ENCODE measurements around the gene APOL3.
"Not testable (repeated sequence)": the region's sequence is repeated elsewhere in the genome, so short reads cannot be mapped to it uniquely, and the experiment has no call there.

The APOL3 gene

GRCh38 chr22:36129071-36129470 lies 31.5 kb downstream of the APOL3 start:
- no peaks in the 10 kb centered on the region for H3K4me1 ChIP-seq
- no peak for DNase-seq (ENCODE audit: low spot score in 2 of 2)
- H3K27me3 ChIP-seq (ENCODE audit: low read depth): peaks cover 36% of the 10 kb centered on the region
- H3K4me3 ChIP-seq: no peak overlapping the region
- in situ Hi-C loops (cut with MboI; ENCODE audit: low sequenced_read_pairs): loop anchor here (10.0 kb wide), 1 partner anchor 694 kb away; no protein-coding TSS in a partner anchor
- no peaks in the 10 kb centered on the region for H3K36me3 ChIP-seq (replicated peaks)
- H3K9me3 ChIP-seq: no peaks in the 10 kb centered on the region

GRCh38 chr22:36125994-36126531 lies 34.5 kb downstream of the APOL3 start:
- peaks cover 20% of the 10 kb centered on the region for H3K27me3 ChIP-seq (ENCODE audit: low read depth)
- in situ Hi-C loops (cut with MboI; ENCODE audit: low sequenced_read_pairs): loop anchor here (10.0 kb wide), 1 partner anchor 691 kb away; no protein-coding TSS in a partner anchor
- H3K4me1 ChIP-seq: peaks cover 7% of the 10 kb centered on the region
- H3K9me3 ChIP-seq: no peaks in the 10 kb centered on the region
- DNase-seq (ENCODE audit: low spot score in 2 of 2): no peak
- no peak overlapping the region for H3K4me3 ChIP-seq
- no peaks in the 10 kb centered on the region for H3K36me3 ChIP-seq (replicated peaks)

- Histone ChIP-seq H3K9me3 (no peaks in the 10 kb centered on the region), H3K36me3 (replicated peaks) (no peaks in the 10 kb centered on the region), H3K27me3 (ENCODE audit: low read depth) (peaks cover 14% of the 10 kb centered on the region), H3K4me1 (peaks cover 11% of the 10 kb centered on the region), H3K4me3 (no peak overlapping the region)
- in situ Hi-C loops (cut with MboI; ENCODE audit: low sequenced_read_pairs): loop anchor here (10.0 kb wide), 1 partner anchor 691 kb away; no protein-coding TSS in a partner anchor
- no peak for DNase-seq (ENCODE audit: low spot score in 2 of 2)
These were observed 35.1 kb downstream of the APOL3 start for GRCh38 chr22:36125434-36125833.

GRCh38 chr22:36124666-36125065 lies 35.9 kb downstream of the APOL3 start:
- Histone ChIP-seq H3K4me3 (no peak overlapping the region), H3K4me1 (peaks cover 11% of the 10 kb centered on the region), H3K9me3 (no peaks in the 10 kb centered on the region), H3K36me3 (replicated peaks) (no peaks in the 10 kb centered on the region), H3K27me3 (ENCODE audit: low read depth) (peaks cover 7% of the 10 kb centered on the region)
- DNase-seq (ENCODE audit: low spot score in 2 of 2): no peak
- in situ Hi-C loops (cut with MboI; ENCODE audit: low sequenced_read_pairs): loop anchor here (5.0 to 10.0 kb wide), 3 partner anchors 502 to 772 kb away; no protein-coding TSS in a partner anchor

- Histone ChIP-seq H3K4me3 (no peak overlapping the region), H3K27me3 (ENCODE audit: low read depth) (peaks cover 3% of the 10 kb centered on the region; the same call in 1 of the 2 replicates), H3K36me3 (replicated peaks) (no peaks in the 10 kb centered on the region), H3K9me3 (no peaks in the 10 kb centered on the region), H3K4me1 (peaks cover 11% of the 10 kb centered on the region)
- DNase-seq (ENCODE audit: low spot score in 2 of 2): peak; percentile 95 to 96
- in situ Hi-C loops (cut with MboI; ENCODE audit: low sequenced_read_pairs): loop anchor here (5.0 to 10.0 kb wide), 3 partner anchors 502 to 772 kb away; no protein-coding TSS in a partner anchor
These were observed 36.6 kb downstream of the APOL3 start for GRCh38 chr22:36123673-36124630.

GRCh38 chr22:36120621-36121351 lies 39.8 kb downstream of the APOL3 start:
- not testable (repeated sequence) for H3K36me3 ChIP-seq (replicated peaks); H3K9me3 ChIP-seq; H3K27me3 ChIP-seq (ENCODE audit: low read depth); H3K4me3 ChIP-seq
- peak in 1 of 2 experiments; percentile 22 for DNase-seq (ENCODE audit: low spot score in 2 of 2)
- peaks cover 11% of the 10 kb centered on the region for H3K4me1 ChIP-seq
- in situ Hi-C loops (cut with MboI; ENCODE audit: low sequenced_read_pairs): loop anchor here (5.0 to 10.0 kb wide), 3 partner anchors 498 to 768 kb away; no protein-coding TSS in a partner anchor

- H3K27me3 ChIP-seq (ENCODE audit: low read depth): no peaks in the 10 kb centered on the region
- H3K36me3 ChIP-seq (replicated peaks): no peaks in the 10 kb centered on the region
- H3K9me3 ChIP-seq: no peaks in the 10 kb centered on the region
- no peak overlapping the region for H3K4me3 ChIP-seq
- DNase-seq (ENCODE audit: low spot score in 2 of 2): no peak
- in situ Hi-C loops (cut with MboI; ENCODE audit: low sequenced_read_pairs): no loop called here
- peaks cover 8% of the 10 kb centered on the region for H3K4me1 ChIP-seq
These were observed 43.5 kb downstream of the APOL3 start for GRCh38 chr22:36117053-36117554.

- peaks cover 6% of the 10 kb centered on the region for H3K4me1 ChIP-seq
- no peak overlapping the region for H3K4me3 ChIP-seq
- H3K27me3 ChIP-seq (ENCODE audit: low read depth): no peaks in the 10 kb centered on the region
- no peaks in the 10 kb centered on the region for H3K36me3 ChIP-seq (replicated peaks)
- H3K9me3 ChIP-seq: no peaks in the 10 kb centered on the region
- in situ Hi-C loops (cut with MboI; ENCODE audit: low sequenced_read_pairs): no loop called here
- DNase-seq (ENCODE audit: low spot score in 2 of 2): no peak
These were observed 44.4 kb downstream of the APOL3 start for GRCh38 chr22:36116127-36116526.

GRCh38 chr22:36113121-36113520 lies 47.4 kb downstream of the APOL3 start:
- Histone ChIP-seq H3K27me3 (ENCODE audit: low read depth) (no peaks in the 10 kb centered on the region), H3K4me3 (no peak overlapping the region), H3K9me3 (no peaks in the 10 kb centered on the region), H3K4me1 (no peaks in the 10 kb centered on the region), H3K36me3 (replicated peaks) (no peaks in the 10 kb centered on the region)
- DNase-seq (ENCODE audit: low spot score in 2 of 2): no peak
- in situ Hi-C loops (cut with MboI; ENCODE audit: low sequenced_read_pairs): no loop called here

GRCh38 chr22:36111316-36111715 lies 49.2 kb downstream of the APOL3 start:
- in situ Hi-C loops (cut with MboI; ENCODE audit: low sequenced_read_pairs): no loop called here
- H3K9me3 ChIP-seq: no peaks in the 10 kb centered on the region
- H3K4me3 ChIP-seq: no peak overlapping the region
- H3K27me3 ChIP-seq (ENCODE audit: low read depth): no peaks in the 10 kb centered on the region
- H3K36me3 ChIP-seq (replicated peaks): no peaks in the 10 kb centered on the region
- H3K4me1 ChIP-seq: no peaks in the 10 kb centered on the region
- no peak for DNase-seq (ENCODE audit: low spot score in 2 of 2)

GRCh38 chr22:36110306-36110881 lies 50.2 kb downstream of the APOL3 start:
- H3K9me3 ChIP-seq: no peaks in the 10 kb centered on the region
- in situ Hi-C loops (cut with MboI; ENCODE audit: low sequenced_read_pairs): no loop called here
- H3K4me3 ChIP-seq: no peak overlapping the region

GRCh38 chr22:36107436-36107835 lies 53.1 kb downstream of the APOL3 start:
- Histone ChIP-seq H3K4me3 (no peak overlapping the region), H3K27me3 (ENCODE audit: low read depth) (no peaks in the 10 kb centered on the region), H3K9me3 (no peaks in the 10 kb centered on the region), H3K4me1 (no peaks in the 10 kb centered on the region), H3K36me3 (replicated peaks) (no peaks in the 10 kb centered on the region)
- DNase-seq (ENCODE audit: low spot score in 2 of 2): no peak
- in situ Hi-C loops (cut with MboI; ENCODE audit: low sequenced_read_pairs): no loop called here

More at GRCh38 chr22:36110306-36110881, 50.2 kb downstream of the APOL3 start:
- no peaks in the 10 kb centered on the region for H3K27me3 ChIP-seq (ENCODE audit: low read depth)
- no peak for DNase-seq (ENCODE audit: low spot score in 2 of 2)
- H3K4me1 ChIP-seq: no peaks in the 10 kb centered on the region
- H3K36me3 ChIP-seq (replicated peaks): no peaks in the 10 kb centered on the region

GRCh38 chr22:36106910-36107309 lies 53.6 kb downstream of the APOL3 start:
- in situ Hi-C loops (cut with MboI; ENCODE audit: low sequenced_read_pairs): no loop called here
- Histone ChIP-seq H3K4me3 (no peak overlapping the region), H3K9me3 (no peaks in the 10 kb centered on the region), H3K36me3 (replicated peaks) (no peaks in the 10 kb centered on the region), H3K4me1 (no peaks in the 10 kb centered on the region), H3K27me3 (ENCODE audit: low read depth) (no peaks in the 10 kb centered on the region)
- DNase-seq (ENCODE audit: low spot score in 2 of 2): no peak

All from HAP-1 (cell line).